ENCODE results near the gene KIRREL1. TPM values are rescaled to one million over a fixed set of nuclear protein-coding genes. Genes with fewer than 3 reads are reported as not detected.

The KIRREL1 gene
- total RNA-seq, 1 donor from 2014 or later = 66.8 TPM

GRCh38 chr1:158056498-158056897 is 63.1 kb downstream of the KIRREL1 start:
- H3K9me3 Mint-ChIP-seq (ENCODE audit: unreplicated experiment) = no peaks in the 10 kb centered on the region
- no peak overlapping the region for H3K4me3 Mint-ChIP-seq (ENCODE audit: unreplicated experiment)
- peaks cover 16% of the 10 kb centered on the region for H3K27me3 Mint-ChIP-seq (ENCODE audit: unreplicated experiment)
- H3K36me3 Mint-ChIP-seq (ENCODE audit: low read depth, unreplicated experiment) = peaks cover 11% of the 10 kb centered on the region
- H3K27ac Mint-ChIP-seq (ENCODE audit: unreplicated experiment) = peak overlapping the region; percentile 38
- DNase-seq (ENCODE audit: low spot score) = no peak
- peaks cover 83% of the 10 kb centered on the region for H3K4me1 Mint-ChIP-seq (ENCODE audit: unreplicated experiment)
- no peak for TF ChIP-seq CTCF (IDR thresholded peaks at IDR 0.05; ENCODE audit: unreplicated experiment)

DNA sequence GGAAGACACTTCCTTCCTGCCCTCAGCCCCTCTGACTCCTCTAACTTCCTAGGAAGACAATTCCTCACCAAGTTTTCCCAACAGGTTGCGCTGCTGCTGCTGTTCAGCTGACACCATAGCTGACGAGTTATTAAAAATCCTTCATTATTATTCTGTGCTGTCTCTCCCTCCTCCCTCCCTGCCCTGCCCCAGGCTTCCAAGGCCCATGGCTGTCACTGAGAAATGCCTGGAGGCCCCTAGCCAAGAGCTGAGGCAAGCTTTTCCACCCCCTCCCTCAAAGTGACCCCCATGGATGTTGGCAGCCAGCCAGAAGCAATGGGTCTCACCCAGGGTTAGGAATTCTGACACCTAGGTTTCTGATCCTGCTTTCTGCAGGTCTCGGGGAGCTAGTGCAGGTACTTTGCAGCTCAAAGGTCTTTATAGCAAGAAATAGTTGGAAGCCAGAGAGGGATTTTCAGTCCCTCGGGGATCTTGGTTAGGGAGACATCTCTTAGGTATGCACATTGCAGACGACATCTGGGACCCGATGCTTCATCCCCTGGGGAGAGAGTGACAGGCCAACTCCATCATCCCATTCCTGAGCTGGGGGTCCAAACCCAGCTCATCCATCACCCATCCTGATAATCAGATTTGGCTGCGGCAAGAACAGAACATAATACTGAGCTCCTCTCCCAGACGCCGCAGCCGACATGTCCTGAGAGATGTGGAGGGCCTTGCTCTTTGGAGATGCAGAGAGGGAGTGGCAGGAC is 65.0 kb downstream of the KIRREL1 start:
- no peak overlapping the region for H3K4me3 Mint-ChIP-seq (ENCODE audit: unreplicated experiment)
- peaks cover 84% of the 10 kb centered on the region for H3K4me1 Mint-ChIP-seq (ENCODE audit: unreplicated experiment)
- no peak for TF ChIP-seq CTCF (IDR thresholded peaks at IDR 0.05; ENCODE audit: unreplicated experiment)
- H3K36me3 Mint-ChIP-seq (ENCODE audit: low read depth, unreplicated experiment) = peaks cover 19% of the 10 kb centered on the region
- peaks cover 13% of the 10 kb centered on the region for H3K27me3 Mint-ChIP-seq (ENCODE audit: unreplicated experiment)
- H3K9me3 Mint-ChIP-seq (ENCODE audit: unreplicated experiment) = no peaks in the 10 kb centered on the region
- no peak for DNase-seq (ENCODE audit: low spot score)
- no peak overlapping the region for H3K27ac Mint-ChIP-seq (ENCODE audit: unreplicated experiment)

GRCh38 chr1:158059984-158060383 is 66.5 kb downstream of the KIRREL1 start:
- Mint-ChIP-seq H3K9me3 (ENCODE audit: unreplicated experiment) (no peaks in the 10 kb centered on the region), H3K4me3 (ENCODE audit: unreplicated experiment) (peak overlapping the region; percentile 60), H3K4me1 (ENCODE audit: unreplicated experiment) (peaks cover 77% of the 10 kb centered on the region), H3K27ac (ENCODE audit: unreplicated experiment) (peak overlapping the region; percentile 86), H3K27me3 (ENCODE audit: unreplicated experiment) (peaks cover 13% of the 10 kb centered on the region), H3K36me3 (ENCODE audit: low read depth, unreplicated experiment) (peaks cover 19% of the 10 kb centered on the region)
- no peak for TF ChIP-seq CTCF (IDR thresholded peaks at IDR 0.05; ENCODE audit: unreplicated experiment)
- peak; percentile 44 for DNase-seq (ENCODE audit: low spot score)

DNA sequence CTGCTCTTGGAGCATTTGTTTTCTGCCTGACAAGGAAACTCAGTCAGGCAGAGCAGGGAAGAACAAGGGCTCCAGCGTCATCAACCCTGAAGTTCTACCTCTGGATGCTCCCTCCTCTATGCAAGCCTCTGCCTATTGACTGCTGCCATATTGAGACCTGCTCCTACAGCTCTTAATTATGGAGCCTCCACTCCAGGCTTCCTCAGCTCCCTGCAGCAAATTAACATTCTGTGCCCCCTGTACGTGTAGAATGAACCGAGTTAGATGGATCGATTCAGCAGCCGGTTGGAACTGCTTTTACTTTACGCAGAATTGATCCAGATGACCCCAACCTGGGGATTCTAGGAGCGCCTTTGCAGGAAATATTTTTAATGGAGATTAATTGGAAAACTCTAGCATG is 68.7 kb downstream of the KIRREL1 start:
- no peak for TF ChIP-seq CTCF (IDR thresholded peaks at IDR 0.05; ENCODE audit: unreplicated experiment)
- Mint-ChIP-seq H3K27ac (ENCODE audit: unreplicated experiment) (no peak overlapping the region), H3K36me3 (ENCODE audit: low read depth, unreplicated experiment) (peaks cover 33% of the 10 kb centered on the region), H3K4me1 (ENCODE audit: unreplicated experiment) (peaks cover 72% of the 10 kb centered on the region), H3K27me3 (ENCODE audit: unreplicated experiment) (peaks cover 11% of the 10 kb centered on the region), H3K4me3 (ENCODE audit: unreplicated experiment) (no peak overlapping the region), H3K9me3 (ENCODE audit: unreplicated experiment) (no peaks in the 10 kb centered on the region)
- no peak for DNase-seq (ENCODE audit: low spot score)

DNA sequence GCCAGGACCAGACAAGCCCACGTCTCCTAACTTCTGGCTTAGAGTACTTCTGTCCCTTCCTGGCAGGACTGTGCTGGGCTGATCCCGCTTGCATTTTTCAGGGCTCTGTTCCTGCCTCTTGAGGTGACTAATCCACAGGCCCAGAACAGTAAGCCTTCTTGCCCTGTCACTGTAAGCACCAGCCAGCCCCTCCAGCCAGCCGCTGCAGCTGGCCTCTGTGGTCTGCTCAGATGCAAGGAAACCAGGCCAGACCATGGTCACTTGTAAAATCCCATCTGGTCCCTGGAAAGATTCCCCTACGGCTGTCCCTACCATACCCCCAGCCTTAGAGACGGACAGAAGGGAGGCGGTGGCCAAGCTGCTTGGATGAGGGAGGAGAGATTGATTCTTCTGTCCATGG is 74.2 kb downstream of the KIRREL1 start:
- peaks cover 39% of the 10 kb centered on the region for H3K36me3 Mint-ChIP-seq (ENCODE audit: low read depth, unreplicated experiment)
- no peak for DNase-seq (ENCODE audit: low spot score)
- H3K9me3 Mint-ChIP-seq (ENCODE audit: unreplicated experiment) = no peaks in the 10 kb centered on the region
- H3K27ac Mint-ChIP-seq (ENCODE audit: unreplicated experiment) = no peak overlapping the region
- peaks cover 9% of the 10 kb centered on the region for H3K27me3 Mint-ChIP-seq (ENCODE audit: unreplicated experiment)
- peaks cover 73% of the 10 kb centered on the region for H3K4me1 Mint-ChIP-seq (ENCODE audit: unreplicated experiment)
- TF ChIP-seq CTCF (IDR thresholded peaks at IDR 0.05; ENCODE audit: unreplicated experiment) = no peak
- no peak overlapping the region for H3K4me3 Mint-ChIP-seq (ENCODE audit: unreplicated experiment)
